HL-60/S4 (cell line): ENCODE data around the gene CTXN3.
"Not testable (repeated sequence)": the region's sequence is repeated elsewhere in the genome, so short reads cannot be mapped to it uniquely, and the experiment has no call there.

Experiments used
- in situ Hi-C: fragments of 300-500 bp; cut with MboI; formaldehyde crosslinking; loops from 2 replicates; pipeline ENCODE4 v1.14.3; 2022; ENCODE audit warnings: low sequenced_read_pairs

CTXN3 gene

GRCh38 chr5:127650022-127650421 lies 1.1 kb downstream of the CTXN3 start:
- in situ Hi-C loops: no loop called here

- in situ Hi-C loops: no loop called here
Observed at GRCh38 chr5:127650649-127651048, 1.8 kb downstream of the CTXN3 start.

GRCh38 chr5:127652952-127653611 lies 4.2 kb downstream of the CTXN3 start:
- in situ Hi-C loops: no loop called here

DNA sequence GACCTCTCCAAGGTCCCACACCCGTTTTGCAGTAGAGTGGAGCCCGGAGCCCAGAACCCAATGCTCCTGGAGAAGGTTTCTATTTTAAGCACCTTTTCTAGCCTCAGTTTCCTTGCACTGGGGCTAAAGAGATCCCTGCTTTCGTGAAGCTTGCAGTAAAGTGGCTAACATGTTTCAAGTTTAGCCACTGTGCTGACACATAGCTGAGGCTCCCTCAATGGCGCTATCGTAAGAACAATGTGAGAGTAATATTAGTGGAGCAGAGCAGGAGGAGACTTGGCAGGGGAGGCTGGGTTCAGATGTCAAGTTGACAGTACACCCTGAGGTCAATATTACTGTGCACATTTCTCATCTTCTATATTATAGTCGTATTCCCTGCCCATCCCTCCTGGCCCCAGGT lies 7.9 kb downstream of the CTXN3 start:
- in situ Hi-C loops: no loop called here

DNA sequence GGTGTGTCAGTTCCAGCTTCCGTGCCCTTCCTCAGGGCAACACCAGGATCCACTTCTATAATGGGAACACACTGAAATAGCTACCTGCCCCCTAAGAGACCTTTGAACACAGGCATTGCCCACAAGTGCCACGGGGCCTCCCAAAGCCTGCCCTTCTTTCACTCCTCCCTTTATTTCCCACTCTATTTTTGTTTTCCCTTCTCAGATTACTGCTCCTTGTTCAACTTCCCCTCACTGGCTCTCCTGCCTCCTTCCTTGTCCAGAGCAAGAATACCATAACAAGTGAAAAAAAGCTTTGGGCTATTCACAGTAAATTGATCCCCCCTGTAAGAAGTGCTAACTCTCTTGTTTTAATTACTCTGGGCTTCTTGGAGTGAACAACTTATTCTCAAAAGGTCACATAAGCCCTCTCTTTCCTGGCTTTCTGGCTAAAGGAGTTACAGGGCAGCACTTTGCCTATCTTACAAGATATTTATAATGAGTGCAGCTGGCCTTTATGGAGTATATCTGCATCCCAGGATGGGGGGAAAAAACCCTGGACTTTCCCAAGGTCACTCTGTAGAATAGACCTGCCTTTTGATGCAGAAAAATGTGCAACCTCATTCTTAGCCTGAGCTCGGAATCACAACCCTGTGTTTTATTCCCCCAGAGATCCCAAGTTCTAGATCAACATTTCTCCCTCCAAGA lies 11.3 kb downstream of the CTXN3 start:
- in situ Hi-C loops: no loop called here

DNA sequence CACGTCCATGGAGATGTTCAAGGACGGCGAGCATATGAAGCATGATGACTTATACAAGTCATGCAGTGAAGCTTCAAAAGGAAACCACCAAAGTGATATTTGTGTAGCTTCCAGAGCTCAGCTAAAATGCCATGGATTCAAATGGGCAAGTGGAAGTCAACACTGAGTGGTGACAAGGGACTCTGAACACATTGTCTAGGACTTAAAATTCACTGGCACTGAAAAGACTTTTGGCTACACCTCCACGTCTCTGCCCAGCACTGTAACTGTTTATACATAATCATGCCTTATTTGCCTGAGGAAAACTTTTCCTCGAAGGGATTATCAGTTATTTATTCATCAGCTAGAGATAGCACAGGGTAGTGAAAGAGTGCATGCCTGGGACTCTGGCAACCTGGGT lies 15.2 kb downstream of the CTXN3 start:
- in situ Hi-C loops: no loop called here

GRCh38 chr5:127665641-127666040 lies 16.8 kb downstream of the CTXN3 start:
- in situ Hi-C loops: no loop called here

DNA sequence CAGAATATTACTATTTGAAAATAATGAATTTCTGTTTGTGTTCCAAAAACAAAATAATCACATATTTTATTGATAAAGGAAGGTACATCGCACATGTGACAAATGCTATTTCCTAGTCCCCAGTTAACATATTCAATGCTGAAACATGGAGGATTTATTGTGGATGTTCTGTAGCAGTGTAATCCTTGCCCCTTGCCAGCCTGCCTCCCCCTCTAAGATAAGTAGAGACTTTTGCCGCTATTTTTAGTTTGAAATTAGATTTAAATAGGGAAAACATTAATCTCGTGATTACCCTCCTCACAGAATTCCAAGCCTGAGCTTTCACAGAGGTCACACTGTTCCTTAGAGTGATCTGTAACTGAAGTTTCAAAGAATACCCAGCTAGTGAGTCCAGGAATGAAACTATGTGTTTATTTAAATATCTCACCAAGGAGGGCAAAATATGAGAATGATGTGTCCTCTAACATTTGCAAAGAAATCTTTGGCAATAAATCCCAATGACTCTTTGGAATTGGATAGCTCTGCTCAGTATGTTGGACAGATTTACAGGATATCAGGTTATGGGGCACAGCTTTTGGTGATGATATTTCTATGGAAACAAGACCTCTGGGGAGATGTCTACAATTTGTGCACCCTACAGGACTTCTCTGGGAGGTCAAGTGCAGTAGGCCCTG lies 17.3 kb downstream of the CTXN3 start:
- in situ Hi-C loops: no loop called here

GRCh38 chr5:127667926-127668325 lies 19.0 kb downstream of the CTXN3 start:
- in situ Hi-C loops: no loop called here

GRCh38 chr5:127671218-127671617 lies 22.3 kb downstream of the CTXN3 start:
- in situ Hi-C loops: no loop called here

- in situ Hi-C loops: no loop called here
Observed at GRCh38 chr5:127673117-127673800, 24.4 kb downstream of the CTXN3 start.

- in situ Hi-C loops: not testable (repeated sequence)
Observed at GRCh38 chr5:127676951-127677350, 28.1 kb downstream of the CTXN3 start.

GRCh38 chr5:127679691-127680330 lies 30.9 kb downstream of the CTXN3 start:
- in situ Hi-C loops: not testable (repeated sequence)

GRCh38 chr5:127680595-127680994 lies 31.7 kb downstream of the CTXN3 start:
- in situ Hi-C loops: no loop called here

DNA sequence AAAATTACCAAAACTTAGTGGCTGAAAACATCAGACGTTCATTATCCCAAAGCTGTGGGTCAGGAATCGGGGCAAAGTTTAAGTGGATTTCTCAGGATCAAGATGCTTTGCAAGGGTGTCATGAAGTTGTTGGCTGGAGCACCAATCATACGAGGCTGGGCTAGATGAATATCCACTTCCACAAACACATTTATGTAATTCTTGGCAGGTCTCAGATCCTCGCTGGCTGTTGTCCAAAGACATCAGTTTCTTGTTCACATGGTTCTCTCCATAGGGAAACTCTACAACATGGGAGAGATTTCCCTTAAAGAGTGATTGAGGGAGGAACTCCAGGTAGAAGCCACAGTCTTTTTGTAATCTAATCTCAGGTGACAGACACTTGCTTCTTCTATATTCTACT lies 34.1 kb downstream of the CTXN3 start:
- in situ Hi-C loops: no loop called here

DNA sequence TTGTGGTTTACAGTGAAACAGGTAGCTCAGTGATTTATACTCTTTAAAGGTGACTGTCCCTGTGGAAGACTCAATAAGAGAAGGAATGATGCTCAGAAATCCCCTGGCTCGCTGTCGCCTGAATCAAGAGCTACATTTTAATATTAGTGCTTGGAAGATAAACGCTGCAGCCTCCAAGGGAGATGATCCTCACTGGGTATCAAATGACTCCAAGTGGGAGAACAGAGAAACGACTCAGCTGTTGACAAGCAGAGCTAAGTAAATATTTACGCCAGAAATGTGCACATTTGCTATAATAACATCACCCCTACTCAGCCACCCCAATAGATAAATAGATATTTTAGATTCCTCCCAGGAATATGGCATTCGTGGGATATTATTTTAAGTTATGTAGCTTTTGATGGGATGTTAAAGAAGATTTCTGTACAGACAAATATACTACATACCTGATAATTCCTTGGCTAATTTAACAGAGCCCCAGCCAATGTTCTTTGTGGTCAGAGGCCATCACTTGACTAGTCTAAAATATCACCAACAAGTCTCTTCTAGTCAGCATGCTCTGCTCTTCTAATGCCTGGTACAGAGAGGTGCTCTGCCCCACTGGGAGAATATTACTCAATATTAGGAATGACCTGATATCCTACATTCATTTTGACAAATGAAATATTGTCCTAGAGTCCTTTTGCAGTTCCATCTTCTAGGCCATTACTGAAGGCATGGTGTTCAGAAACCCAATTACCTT lies 36.0 kb downstream of the CTXN3 start:
- in situ Hi-C loops: no loop called here

DNA sequence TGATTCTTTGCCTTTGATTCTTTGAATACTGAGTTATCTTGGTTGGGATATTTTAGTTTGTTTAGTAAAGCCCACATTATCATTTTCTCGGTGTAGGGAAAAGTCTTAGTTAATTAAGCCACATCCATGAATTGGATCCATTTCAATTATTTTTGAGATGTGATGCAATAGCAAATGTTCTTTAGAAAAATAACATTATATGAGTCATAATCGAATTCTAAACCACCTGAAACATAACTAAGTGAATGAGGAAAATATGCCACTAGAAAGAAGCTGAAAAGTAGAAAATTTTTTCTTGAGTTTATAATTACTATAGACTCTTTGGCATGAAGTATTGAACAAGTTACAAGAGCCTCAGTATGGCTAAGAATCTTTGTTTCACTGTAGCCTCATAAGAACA lies 36.8 kb downstream of the CTXN3 start:
- in situ Hi-C loops: no loop called here

DNA sequence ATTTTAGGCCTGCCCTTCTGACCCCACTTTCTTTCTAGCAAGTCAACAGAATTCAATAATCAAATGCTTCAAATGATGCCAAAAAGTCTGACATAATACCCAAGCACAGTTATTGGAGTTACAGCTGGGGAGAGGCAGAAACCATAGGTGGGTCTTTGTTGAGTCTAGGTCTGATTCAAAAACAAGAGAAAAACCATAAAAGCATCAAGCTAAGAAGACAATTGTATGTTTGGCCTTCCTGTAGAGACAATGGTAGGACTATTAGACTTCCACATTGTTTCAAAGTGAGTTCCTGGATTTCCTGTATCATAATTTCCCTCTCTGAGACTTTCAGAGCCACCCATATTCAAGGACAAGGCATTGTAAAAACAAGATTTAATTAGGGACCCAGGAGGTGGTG lies 37.5 kb downstream of the CTXN3 start:
- in situ Hi-C loops: no loop called here

DNA sequence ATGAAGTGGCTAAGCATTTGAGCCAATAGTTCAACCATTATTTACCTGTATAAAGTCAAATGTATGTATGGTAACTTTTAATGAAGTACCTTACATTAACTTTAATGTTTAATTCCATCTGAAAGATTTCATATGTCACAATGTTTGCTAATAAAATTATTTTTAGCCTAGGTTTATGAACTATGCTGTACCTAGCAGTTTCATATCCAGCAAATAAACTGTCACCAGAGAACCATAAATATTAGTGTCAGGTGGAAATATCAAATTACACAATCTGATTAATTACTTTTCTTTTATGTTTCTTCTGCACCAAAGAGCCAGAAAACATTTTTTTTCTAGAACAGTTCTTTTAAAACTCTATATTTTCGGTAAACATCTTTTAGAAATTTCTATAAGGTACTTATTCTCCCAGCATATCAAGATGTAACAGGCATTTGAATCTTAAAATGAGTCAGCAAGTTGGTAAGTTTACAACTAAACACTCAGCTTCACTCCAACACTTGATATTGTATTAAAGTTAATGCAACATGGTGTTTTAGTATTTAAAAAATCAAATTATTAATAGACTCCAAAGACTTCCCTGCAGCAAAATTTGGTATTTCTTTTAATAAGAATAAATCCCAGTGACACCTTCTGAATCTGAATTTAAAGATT lies 45.8 kb downstream of the CTXN3 start:
- in situ Hi-C loops: no loop called here

DNA sequence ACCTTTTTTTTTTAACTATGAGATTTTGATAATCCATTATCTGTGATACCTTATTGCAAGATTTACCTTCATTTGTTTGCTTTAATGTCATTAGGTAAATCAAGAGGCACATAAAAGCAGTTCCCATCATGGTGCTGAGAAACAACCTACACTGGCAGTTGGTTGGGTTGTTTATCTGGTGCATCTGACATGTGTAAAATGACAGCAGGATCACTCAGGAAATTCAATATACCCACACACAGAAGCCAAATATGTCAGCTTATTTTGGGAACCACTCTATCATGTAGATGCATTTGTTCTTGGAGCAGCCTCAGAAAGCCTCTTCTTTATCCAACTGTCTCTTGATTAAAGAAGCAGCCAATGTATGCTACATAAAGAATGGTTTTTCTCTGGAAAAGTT lies 46.5 kb downstream of the CTXN3 start:
- in situ Hi-C loops: no loop called here
